Activated T-helper 9 cell treated with anti-CD3 and anti-CD28 coated beads, Interleukin-2, amount 50 U/mL, for 16 hours (primary cell): ENCODE measurements around the gene SNRPA1.

Source experiments
- DNase-seq: peaks from one replicate; pipeline ENCODE4 v3.0.0-alpha.2; 2020; ENCODE audit warnings: low read depth

SNRPA1 gene

DNA sequence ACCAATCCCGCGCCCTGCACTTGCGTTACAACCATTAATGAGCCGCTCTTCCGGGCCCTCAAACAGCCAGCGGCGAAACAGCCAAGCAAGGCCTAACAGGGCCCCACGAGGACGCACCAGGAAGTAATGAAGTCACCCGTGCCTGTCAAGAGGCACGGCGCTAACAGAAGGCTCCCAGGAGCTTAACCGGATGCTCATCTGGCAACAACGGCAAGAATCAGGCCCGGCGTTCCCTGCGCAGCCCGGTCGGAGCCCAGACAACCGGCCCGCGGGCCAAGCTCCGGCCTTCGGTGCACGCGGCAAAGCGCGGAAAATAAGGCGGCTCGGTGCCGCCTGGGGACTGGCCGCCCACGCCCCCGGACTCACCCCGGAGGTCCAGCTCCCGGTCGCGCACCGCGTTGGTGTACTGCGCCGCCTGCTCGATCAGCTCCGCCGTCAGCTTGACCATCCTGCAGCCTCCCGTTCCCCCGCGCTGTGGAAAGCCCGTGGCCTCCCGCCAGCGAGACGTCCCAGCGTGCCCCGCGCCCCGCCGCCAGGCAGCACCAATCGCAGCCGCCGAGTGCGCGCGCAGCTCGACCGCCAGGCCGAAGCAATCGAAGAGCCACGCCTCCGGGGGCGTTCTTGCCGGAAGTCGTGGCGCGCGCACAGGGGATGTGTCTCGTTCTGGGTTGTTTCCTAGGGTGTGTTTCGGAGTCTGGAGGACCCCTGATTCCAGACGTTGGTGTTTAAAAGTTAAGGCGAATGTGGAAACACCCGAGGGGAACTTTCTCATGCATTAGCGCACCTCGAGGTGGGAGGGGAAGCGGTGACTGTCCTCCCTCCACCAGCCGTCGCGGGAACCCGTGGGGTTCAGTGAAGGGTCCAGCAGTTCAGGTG lies at the start of gene SNRPA1:
Gene SNRPA1 (minus strand): TSS at position 518 of the 876 bp plus-strand sequence. CDS start 70 bp downstream, at position 448.
- peak; percentile 97 for DNase-seq

DNA sequence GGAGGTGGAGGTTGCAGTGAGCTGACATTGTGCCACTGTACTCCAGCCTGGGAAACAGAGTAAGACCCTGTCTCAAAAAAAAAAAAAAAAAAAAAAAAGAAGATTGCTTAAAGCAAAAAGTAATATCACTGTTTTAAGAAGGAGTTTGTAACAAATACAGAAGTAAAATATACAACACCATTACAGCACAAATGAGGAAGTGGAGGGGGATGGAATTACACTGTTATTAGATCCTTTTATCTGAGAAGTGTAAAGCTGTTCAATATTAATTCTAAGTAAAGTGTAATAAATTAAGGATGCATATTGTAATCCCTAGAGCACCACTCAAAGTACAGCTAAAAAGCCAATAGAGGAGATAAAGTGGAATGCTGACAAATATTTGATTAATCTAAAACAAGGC lies 47.0 kb upstream of the SNRPA1 start:
- DNase-seq = no peak

DNA sequence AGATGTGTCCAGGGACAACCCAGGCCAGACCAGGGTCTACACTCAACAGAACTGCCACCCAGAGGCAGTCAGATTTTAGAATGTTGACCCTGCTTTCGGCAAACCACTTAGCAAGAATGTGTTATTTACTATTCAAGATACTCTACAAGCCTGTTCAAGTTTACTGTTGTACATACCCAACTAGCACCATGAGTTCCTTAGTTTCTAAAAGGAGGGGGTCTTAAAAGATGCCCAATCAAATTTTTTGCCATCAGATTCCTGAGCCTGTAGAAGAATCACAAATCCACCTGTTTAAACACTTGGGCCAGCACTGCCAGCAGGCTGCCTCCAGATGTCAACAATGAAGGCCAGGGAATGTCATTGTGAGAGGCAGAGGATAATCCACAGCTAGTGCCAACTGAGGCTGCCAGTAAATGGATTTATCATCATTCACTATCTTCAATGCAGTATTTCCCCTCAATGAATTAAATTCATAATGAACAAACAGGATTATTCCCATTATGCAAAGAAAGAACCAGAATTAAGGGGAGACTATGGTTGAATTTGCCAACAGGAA lies 43.5 kb upstream of the SNRPA1 start:
- no peak for DNase-seq

DNA sequence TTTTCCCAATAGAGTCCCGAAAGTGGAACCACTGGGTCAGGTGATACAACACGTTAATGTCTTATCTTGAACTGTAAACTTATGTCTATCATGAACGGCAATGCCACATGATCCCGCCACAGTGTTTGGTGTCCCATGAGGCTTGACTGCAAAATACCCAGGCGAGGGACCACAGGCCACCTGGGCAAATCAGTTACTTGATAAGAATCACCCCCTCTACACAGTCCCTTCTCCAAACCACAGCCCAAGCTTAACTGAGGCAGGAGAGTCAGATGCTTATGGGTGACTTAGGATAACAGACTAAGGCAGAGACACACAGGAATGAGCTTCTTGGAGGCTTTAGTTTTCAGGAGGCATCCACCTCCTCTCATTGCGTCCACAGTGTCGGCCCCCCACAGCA lies 42.9 kb upstream of the SNRPA1 start:
- no peak for DNase-seq

DNA sequence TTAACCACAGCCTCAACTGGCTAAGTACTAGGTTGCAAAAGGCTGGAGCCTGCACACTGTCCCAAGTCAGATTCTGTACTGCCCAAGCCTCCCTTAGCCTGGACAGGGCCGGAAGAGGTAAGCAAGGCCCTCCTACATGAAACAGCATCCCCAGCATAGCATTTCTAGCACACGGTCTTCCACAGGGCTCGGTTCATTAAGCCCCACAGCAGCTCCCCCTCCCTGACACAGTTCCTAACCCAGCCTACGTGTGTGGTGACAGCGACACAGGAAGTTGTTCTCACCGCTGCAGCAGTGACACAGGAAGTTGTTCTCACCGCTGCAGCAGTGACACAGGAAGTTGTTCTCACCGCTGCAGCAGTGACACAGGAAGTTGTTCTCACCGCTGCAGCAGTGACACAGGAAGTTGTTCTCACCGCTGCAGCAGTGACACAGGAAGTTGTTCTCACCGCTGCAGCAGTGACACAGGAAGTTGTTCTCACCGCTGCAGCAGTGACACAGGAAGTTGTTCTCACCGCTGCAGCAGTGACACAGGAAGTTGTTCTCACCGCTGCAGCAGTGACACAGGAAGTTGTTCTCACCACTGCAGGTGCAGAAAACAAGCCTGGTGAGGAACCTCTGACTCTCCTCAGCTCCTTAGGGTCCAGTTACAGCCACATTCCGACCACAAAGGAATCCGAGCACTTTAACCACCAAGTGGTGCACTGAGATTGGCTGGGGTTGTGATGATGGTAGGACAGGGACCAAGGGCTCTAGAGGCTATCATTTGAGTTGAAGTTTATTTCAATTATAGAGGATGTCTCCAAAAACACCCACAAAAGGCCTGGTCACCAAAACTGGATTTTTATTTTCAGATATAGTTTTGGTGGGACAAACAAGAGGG lies 39.1 kb upstream of the SNRPA1 start:
- peak; percentile 36 for DNase-seq

DNA sequence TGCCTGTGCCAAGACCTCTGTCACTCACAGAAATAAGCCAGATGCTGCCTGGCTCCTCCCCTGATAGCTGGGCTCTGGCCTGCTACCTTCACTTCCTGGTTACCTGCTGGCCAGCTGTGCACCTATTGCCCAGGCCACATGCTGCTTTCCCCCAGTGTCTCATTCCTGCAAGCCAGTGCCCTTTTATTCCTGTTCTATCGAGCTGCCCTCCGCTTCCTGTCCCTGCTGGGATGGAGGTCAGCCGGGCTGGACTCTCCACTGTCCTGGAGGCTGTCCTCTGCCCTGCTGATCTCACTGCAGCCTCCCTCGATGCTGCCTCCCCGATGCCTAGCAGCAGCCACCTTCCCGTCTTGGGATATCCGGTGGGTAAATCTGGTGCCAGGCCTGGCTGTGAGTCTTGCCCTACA lies 37.0 kb upstream of the SNRPA1 start:
- DNase-seq = no peak

DNA sequence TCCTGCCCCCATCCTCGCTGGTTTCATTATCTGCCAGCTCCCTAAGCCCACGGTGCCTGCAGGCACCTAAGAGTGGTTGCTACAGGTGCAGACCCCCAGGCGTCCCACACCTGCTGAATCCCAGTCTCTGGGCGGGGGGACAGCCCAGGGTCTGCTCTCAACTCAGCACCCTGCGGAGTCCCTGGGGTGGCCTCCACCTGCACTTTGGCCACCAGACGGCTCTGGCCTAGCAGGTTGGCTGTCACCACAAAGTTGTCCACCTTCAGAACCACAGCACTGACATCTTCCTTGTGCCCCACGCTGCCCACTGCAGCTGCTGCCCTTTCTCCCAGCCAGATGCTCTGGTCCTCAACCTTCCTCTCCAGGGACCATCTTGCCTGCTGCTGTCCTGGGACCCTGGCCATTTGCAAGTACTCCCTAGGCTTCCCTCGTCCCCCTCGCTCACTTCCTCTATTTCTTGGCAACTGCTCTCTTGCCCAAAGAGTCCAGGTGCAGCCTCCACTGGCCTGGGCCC lies 34.9 kb upstream of the SNRPA1 start:
- no peak for DNase-seq

DNA sequence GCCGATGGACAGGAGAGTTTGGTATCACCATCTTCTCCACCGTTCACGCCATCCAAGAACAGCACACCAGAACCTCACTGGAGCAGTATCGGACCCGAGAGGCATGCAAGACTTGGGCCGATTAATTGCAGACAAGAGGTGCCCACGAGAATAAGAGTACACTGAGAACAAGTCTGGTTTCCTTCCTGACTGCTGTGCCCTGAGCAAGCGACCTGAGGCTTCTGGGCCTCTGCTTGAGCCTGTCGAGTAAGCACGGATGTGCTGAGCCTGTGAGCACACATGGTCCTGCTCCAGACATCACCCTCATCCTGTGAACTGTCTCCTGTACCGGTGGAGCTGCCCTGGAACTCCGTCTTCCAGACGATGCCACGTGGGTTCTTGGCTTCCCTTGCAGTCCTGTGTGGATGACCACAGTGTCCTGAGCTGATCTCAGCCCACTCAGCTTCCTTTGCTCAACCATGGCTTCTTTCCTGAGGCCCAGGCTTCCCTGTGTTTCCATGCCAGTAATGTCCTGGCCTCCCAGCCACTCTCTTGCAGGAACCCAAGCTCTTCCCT lies 34.3 kb upstream of the SNRPA1 start:
- DNase-seq = no peak

DNA sequence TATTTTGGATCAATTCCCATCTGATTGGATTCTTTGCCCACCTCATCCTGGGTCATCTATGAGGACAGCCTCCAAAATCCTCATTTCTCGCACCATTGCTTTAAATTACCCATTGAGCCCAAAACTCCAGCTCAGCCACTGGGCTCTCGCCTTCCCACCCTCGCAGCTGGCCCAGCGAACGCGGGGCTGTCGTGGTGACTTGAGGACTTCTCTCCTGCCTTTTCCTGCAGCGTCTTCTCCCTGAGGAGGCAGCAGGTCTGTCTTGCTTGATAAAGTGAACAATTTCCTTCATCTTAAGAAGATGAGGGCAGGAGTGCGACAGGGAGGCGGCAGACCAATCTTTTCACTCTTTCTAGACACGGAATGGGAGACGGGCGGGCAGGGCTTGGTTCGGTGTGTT lies 33.0 kb upstream of the SNRPA1 start:
- DNase-seq = no peak

DNA sequence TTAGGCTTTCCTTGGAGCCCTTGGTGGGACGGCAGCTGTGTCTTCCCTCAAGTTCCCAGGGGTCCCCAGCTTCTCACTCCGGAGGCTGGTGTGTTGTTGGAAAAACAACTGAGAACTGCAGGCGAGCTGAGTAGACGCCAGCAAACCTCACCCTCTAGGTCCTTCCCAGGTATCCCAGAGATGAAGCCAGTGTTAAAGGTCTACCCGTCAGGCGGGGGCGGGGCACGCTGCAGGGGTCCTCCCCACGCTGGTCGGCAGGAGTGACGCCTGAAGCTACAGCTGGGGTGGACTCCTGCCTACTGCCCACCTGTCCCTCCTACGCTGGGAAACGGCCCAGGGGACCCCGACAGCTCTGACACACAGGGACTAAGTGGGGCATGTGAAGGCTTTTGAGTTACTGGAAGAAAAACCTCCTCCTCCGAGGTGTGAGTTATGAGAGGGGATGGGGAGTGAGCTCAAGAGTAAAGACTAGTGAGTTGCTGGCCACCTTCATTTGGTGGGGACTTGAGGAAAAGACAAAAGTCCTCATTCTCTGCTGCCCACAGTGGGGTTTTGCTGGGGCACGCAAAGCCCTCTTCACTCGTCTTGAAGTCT lies 32.2 kb upstream of the SNRPA1 start:
- DNase-seq = no peak

DNA sequence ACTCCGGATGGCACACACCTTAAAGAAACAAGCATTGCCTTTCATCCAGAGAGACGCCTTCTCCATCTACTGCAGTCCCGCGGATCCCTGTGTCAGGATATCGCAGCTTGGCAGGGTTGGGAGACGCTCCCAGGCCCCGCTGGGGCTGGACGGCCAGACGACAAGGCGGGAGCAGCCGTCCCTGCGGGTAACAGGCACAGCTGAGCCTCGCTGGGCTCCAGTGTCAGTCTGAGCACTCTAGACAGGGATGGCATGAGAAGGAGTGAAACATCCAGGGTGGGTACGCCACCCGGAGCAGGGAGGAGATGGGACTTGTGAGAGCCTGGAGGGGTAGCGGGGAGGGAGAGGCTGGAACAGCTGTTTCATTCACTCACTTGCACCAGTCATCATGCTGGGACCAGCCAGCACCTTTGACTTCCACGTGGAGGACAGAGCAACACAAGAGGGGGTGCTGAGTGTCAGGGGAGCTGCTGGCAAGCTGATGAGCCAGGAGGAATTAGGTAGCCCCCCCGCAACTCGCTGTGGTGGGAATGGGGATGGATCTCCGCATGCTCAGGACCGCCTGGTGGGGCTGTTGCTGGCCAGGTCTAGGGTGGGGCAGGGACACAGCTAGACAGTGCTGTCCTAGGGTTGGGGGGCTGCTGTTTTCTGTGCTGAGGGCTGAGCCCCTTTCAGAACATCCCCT lies 31.6 kb upstream of the SNRPA1 start:
- DNase-seq = no peak

DNA sequence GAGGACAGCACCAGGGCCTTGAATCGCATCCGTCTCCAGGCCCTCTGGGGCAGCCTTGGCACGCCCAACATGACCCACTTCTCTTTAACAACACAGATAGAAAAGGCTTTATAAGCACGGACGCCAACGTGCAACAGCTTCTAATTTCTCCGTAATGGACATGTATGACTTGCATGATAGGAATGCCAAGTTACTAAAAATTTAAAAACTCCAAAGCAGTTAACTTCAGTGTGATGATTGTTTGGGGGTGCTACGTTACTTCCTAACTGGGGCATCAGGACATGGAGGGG lies 30.9 kb upstream of the SNRPA1 start:
- DNase-seq = no peak

DNA sequence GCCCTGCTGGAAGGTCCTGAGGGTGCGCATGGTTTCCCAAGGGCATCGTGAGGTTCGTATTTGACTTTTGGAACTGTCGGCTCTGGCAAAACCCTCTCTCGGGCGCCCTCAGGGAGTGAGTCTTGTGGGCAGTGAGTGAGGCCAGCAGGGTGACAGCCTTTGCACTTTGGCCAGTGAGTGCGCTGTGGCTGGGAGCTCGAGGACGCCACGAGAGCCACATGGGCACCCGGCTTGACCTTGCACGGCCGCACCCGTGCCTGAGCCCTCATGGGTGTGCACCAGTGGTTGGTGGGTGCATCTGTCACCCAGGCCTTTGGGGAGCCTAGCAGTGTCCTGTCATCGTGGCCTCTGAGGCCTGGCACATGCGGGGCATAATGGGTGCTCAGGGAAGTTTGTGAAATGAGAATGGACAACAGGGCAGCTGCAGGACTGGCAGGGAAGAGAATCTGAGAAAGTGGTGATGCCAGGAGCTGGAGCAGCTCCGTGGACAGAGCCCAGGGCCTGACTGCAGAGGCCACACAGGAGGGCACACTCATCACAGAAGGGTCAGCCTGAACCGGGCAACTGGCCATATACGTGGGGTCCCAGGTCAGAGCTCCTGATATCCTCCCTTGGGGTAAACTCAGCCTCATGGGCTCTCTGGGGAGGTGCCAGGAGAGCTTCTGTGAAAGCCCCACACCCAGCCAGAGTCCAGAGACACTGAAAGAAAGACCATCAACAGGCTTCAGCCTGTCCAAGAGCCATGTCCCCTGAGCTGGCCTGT lies 30.4 kb upstream of the SNRPA1 start:
- no peak for DNase-seq

DNA sequence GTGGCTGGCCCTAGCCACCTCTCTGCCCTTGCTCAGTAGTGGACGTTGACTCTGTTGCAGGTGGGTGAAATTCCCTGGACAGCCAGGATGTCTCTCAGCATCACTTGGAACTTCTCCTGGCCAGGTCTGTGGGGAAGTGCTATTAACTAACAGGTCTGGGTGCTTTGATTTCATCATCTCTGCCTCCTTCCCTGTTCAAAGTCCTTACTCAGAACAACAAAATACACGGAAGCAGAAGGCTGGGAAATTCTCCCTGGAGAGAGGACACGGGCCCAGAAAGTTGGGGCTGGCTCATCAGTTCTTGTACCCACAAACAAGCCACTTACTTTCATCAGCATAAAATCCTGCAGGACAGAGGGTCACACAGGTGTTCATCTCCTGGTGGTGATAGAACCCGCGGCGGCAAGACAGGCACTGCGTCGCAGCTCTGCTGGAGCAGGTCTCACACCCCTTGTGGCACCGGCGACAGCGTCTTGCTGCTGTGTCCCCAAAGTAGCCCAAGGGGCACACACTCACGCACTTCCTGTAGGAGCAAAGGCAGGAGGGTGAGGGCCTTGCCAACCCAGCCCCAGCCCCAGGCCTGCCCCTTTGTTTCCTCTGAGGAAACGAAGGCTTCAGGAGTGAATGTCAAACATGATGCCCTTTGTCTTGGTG lies 29.6 kb upstream of the SNRPA1 start:
- DNase-seq = no peak

DNA sequence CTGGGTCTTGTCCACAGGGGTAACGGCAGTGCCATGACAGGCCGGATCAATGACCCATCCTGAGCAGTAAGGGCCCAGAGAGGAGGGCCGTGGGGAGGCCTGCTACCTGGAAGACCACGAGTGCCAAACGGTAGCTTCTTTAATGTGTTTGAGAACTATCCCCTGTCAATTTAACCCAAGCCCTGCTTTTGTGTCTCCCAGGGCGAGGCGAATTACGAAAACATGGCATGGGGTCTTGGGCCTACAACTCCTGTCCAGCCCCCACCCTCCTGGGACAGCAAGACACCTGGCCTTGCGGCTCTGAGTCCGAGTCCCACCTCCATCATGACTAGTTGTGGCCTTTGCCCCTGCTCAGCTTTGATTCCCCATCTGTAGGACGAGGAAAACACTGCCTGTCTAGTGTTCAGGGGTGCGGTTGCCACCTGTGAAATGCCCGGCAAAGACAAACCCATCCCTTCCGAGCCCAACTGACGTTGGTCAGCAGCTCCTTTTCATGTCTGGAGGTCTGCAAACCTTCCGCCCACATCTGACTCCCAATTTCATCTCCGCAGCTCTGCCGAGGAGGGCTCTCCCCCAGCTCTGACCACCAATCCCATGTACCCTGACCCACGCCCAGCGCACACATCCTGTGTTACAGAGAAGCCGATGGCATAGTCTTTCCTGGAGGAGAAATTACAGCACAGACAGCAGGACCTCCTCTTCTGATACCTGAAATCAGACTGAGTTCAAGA lies 28.9 kb upstream of the SNRPA1 start:
- DNase-seq = no peak

DNA sequence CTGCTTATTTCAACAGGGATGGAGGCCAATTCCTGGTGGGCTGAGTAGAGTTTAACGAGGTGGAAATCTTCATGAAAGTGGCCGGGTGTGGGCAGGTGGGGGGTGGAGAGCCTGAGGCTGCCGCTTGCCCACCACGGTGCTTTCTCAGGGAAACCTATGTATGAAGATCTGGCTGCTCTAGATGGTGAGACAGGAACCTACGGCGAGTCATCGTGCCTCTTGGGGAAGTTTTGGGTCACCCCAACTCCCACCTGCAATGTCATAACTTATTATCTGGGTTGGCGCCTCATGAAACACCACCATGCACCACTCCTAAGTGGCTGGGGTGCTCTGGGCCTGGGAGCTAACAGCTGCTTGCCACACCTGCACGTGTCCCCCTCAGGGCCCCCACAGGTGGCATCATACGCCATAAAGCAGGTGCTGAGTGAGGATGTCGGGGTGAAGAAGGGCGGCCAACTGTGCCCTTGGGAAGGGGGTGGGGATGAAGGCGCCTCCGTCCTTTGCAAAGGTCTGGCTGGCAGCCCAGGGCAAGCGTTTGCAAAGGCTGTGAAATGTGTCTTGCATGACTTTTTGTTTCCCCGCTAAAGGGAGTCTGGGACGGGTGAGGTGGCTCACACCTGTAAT lies 27.9 kb upstream of the SNRPA1 start:
- DNase-seq = no peak

DNA sequence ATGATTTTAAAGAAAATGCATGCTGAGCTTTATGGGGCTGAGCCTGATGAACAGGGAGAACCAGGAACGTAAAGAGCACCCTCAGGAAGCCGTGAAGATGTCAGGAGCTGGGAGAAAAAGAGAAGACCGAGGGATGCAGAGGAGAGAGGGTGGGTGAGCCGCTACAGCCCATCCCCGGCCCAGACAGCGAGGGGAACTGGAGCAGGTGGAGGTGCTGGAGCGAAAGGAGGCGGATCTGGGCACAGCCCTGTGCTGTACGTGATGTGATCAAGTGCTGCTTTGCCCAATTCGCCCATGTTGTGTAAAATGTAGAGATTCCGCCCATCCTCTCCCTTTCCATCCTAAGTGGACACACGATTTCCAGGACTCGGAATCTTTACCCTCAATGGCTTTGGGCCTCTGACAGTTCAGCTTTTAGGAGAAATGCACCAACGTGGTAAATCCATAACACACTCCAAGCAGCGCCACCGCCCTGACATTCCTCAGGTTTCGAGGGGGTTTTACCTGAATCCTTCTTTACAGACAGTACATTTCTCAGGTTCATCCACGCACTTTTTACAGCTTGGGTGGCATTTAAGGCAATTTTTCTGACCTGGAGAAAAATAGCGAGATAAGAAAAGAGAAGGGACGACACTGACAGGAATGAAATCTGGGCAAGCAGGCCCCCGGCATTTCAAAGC lies 27.1 kb upstream of the SNRPA1 start:
- DNase-seq = no peak

DNA sequence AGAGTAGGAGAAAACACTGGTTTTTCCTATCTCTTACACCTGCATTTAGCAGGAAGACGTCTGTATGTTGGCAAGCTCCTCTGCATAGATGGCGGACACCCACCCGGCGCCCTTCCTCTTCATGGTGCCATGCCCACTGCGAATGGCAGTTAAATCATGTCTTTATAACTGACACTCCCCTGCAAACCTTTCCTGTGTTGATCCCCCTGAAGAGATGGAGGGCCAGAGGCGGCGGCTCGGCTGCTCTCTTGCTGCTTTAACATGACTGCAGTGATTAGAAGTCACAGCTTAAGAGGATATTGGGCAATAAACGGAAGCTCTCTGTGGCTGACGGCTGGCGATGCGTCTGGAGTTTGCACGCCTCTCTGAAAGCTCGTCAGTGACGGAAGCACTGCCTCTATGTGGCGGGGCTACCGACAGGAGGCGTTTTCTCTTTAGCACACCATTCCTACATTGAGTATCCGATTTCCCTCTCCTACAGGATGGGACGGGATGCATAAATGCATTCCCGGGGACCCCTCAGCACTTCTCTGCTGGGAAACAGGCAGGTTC lies 25.5 kb upstream of the SNRPA1 start:
- DNase-seq = peak; percentile 11
